IPS-NIHi7 (cell line): Measurements from ENCODE around the gene VMO1.
"Not testable (repeated sequence)": the region's sequence is repeated elsewhere in the genome, so short reads cannot be mapped to it uniquely, and the experiment has no call there.

Source experiments
- DNase-seq: peaks from one replicate; pipeline ENCODE4 v3.0.0; 2012; ENCODE audit warnings: mixed read lengths; ENCODE audit errors: extremely low spot score

VMO1 gene

GRCh38 chr17:4786106-4786511 is at the start of gene VMO1:
VMO1 (minus strand) TSS chr17:4786364; CDS start chr17:4786352, 12 bp downstream.
- DNase-seq: no peak

GRCh38 chr17:4834681-4835020 is 48.5 kb upstream of the VMO1 start:
- DNase-seq: no peak

- no peak for DNase-seq
Measured at GRCh38 chr17:4833941-4834680, 47.9 kb upstream of the VMO1 start.

- peak; percentile 97 for DNase-seq
Measured at GRCh38 chr17:4833178-4833940, 47.2 kb upstream of the VMO1 start, which contains the start of gene MINK1. MINK1 (plus strand) TSS chr17:4833340; CDS start chr17:4833584, 244 bp downstream.

GRCh38 chr17:4832829-4833177 is 46.6 kb upstream of the VMO1 start:
- not testable (repeated sequence) for DNase-seq

GRCh38 chr17:4827399-4827798 is 41.2 kb upstream of the VMO1 start:
- DNase-seq: no peak

- DNase-seq: no peak
Measured at GRCh38 chr17:4823373-4824089, 37.4 kb upstream of the VMO1 start.

GRCh38 chr17:4822835-4823234 is 36.7 kb upstream of the VMO1 start:
- no peak for DNase-seq

- DNase-seq: peak; percentile 59
Measured at GRCh38 chr17:4818276-4818675, 32.1 kb upstream of the VMO1 start.

- DNase-seq: no peak
Measured at GRCh38 chr17:4816826-4817225, 30.7 kb upstream of the VMO1 start.

GRCh38 chr17:4815043-4815675 is 29.0 kb upstream of the VMO1 start:
- peak; percentile 27 for DNase-seq

- DNase-seq: no peak
Measured at GRCh38 chr17:4812690-4813089, 26.5 kb upstream of the VMO1 start.

GRCh38 chr17:4811471-4811870 is 25.3 kb upstream of the VMO1 start:
- DNase-seq: no peak

GRCh38 chr17:4810696-4811290 is 24.6 kb upstream of the VMO1 start:
- DNase-seq: no peak

- no peak for DNase-seq
Measured at GRCh38 chr17:4808378-4808767, 22.2 kb upstream of the VMO1 start.

- DNase-seq: no peak
Measured at GRCh38 chr17:4807605-4808377, 21.6 kb upstream of the VMO1 start.

GRCh38 chr17:4806777-4807604 is 20.8 kb upstream of the VMO1 start, which contains the start of gene PLD2:
PLD2 (plus strand) TSS chr17:4807152; CDS start chr17:4807773, 621 bp downstream.
- DNase-seq: peak; percentile 100

- DNase-seq: no peak
Measured at GRCh38 chr17:4806456-4806776, 20.3 kb upstream of the VMO1 start.

GRCh38 chr17:4802228-4802627 is 16.1 kb upstream of the VMO1 start, which contains the start of gene C17orf114:
C17orf114 (minus strand) TSS chr17:4802328.
- DNase-seq: no peak
